Stomach (tissue), 9 donors: ENCODE measurements around the gene PTCD1. TPM values are rescaled to one million over a fixed set of nuclear protein-coding genes. Genes with fewer than 3 reads are reported as not detected.

Source experiments
- DNase-seq, 2 donors: peaks; one replicate each; pipeline versions ENCODE4 v3.0.0 to v3.0.0-alpha.2; 2013 to 2019
- H3K27ac ChIP-seq, 5 donors: fragments of 200-600 bp in 4 of 5; sonication (generic) in 4 of 5; one replicate each; pipeline ENCODE4 v1.5.1; 2013 to 2019; ENCODE audit warnings: mild to moderate bottlenecking in 1 of 5, moderate library complexity in 1 of 5
- H3K27me3 ChIP-seq, 3 donors: fragments of 200-600 bp; sonication (generic); one replicate each; pipeline ENCODE4 v1.5.1; 2017 to 2019; ENCODE audit warnings: mixed run types in 1 of 3
- H3K36me3 ChIP-seq, 4 donors: fragments of 200-600 bp; sonication (generic); 1 replicate in 3 of 4; 2 replicates in 1 of 4; pipeline ENCODE4 v1.5.1; 2016 to 2019
- H3K4me1 ChIP-seq, 4 donors: fragments of 200-600 bp; sonication (generic); one replicate each; pipeline ENCODE4 v1.5.1; 2016 to 2019
- H3K4me3 ChIP-seq, 4 donors: fragments of 200-600 bp; sonication (generic) in 3 of 4; one replicate each; pipeline ENCODE4 v1.5.1; 2016 to 2019; ENCODE audit warnings: mild to moderate bottlenecking in 1 of 4
- H3K9me3 ChIP-seq, 4 donors: fragments of 200-600 bp; sonication (generic); one replicate each; pipeline ENCODE4 v1.5.1; 2016 to 2019
- EP300 ChIP-seq: sonication (generic); formaldehyde crosslinking; IDR thresholded peaks from one replicate; pipeline ENCODE4 v1.6.1; 2017; ENCODE audit warnings: antibody characterized with exemption
- POLR2A ChIP-seq, 4 donors: fragments of 450-650 bp; IDR thresholded peaks; one replicate each; pipeline ENCODE4 v1.6.1; 2016; ENCODE audit warnings: antibody characterized with exemption in 4 of 4, control low read depth in 2 of 4, mild to moderate bottlenecking in 1 of 4, moderate library complexity in 1 of 4
- POLR2AphosphoS5 ChIP-seq, 3 donors: sonication (generic); formaldehyde crosslinking; IDR thresholded peaks; one replicate each; pipeline ENCODE4 v1.6.1; 2016; ENCODE audit warnings: antibody characterized with exemption in 3 of 3
- WGBS, 5 donors: extraction: QIAGEN DNeasy Blood & Tissue Kit in 3 of 5; methylation state at CpG; one replicate each; pipeline versions ENCODE4 v1.1.5 to v1.1.7; 2013 to 2018; 5-methylcytosine and 5-hydroxymethylcytosine counted together
- intact Hi-C: fragments of 100-400 bp; cut with DNase I; formaldehyde crosslinking; loops from one replicate; pipeline ENCODE4 v1.15.1; 2023; ENCODE audit warnings: low total_unique reads
- polyA plus RNA-seq, 3 donors: library from polyadenylated mRNA; stranded (reverse); fragments of 200-250 nt; gene quantifications; one replicate each; pipeline ENCODE4 v1.2.3, GENCODE V29; 2013
- total RNA-seq, 5 donors: library from RNA; depleted of rRNA; stranded (reverse); fragments of >200 nt; gene quantifications; one replicate each; pipeline versions ENCODE4 v1.1.0 to v1.2.3, GENCODE V29; 2014 to 2016
- TF ChIP-seq, protein P1 (sequence below), 7 experiments: fragments of 450-650 bp in 4 of 7; fragments of 200-600 bp in 3 of 7; sonication (generic) in 3 of 7; IDR thresholded peaks; one replicate each; pipeline ENCODE4 v1.5.1; 2016 to 2019; ENCODE audit warnings: antibody characterized with exemption in 7 of 7, control low read depth in 2 of 7, mild to moderate bottlenecking in 1 of 7
- donor health status: healthy with polysubstance abuse.
- donor health status: Bipolar disorder and iron deficiency.
- donor health status: healthy.

Gene PTCD1
- total and polyA plus RNA-seq, 8 donors = 0.87 to 3.5 (median 2.3) TPM

DNA sequence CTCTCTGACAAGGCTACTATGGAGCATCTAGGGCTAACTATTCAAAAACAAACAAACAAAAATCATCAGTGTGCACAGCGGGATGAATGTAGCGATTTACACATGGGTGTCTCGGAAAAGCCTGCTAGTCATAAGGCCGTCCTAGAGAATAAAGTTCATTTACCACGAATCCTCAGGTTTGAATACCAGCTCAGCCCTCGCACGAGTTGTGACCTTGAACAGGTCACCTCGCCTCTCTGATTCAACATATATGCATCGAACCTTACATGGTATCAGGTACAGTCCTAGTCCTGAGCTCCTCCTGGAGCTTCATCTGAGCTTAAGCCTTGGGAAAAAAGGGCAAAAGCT, 26.8 kb upstream of the PTCD1 start:
- 3 to 5% (median 3%) methylated on average over 9 of the region's 9 CpGs for WGBS, 5 donors
- intact Hi-C loops = no loop called here
- peaks cover 20 to 60% (median 52%) of the 10 kb centered on the region in 4 donors for H3K4me1 ChIP-seq
- TF ChIP-seq POLR2A (IDR thresholded peaks at IDR 0.05) (no peak), EP300 (no peak), POLR2AphosphoS5 (IDR thresholded peaks at IDR 0.05) (no peak)
- TF ChIP-seq, protein P1, sequence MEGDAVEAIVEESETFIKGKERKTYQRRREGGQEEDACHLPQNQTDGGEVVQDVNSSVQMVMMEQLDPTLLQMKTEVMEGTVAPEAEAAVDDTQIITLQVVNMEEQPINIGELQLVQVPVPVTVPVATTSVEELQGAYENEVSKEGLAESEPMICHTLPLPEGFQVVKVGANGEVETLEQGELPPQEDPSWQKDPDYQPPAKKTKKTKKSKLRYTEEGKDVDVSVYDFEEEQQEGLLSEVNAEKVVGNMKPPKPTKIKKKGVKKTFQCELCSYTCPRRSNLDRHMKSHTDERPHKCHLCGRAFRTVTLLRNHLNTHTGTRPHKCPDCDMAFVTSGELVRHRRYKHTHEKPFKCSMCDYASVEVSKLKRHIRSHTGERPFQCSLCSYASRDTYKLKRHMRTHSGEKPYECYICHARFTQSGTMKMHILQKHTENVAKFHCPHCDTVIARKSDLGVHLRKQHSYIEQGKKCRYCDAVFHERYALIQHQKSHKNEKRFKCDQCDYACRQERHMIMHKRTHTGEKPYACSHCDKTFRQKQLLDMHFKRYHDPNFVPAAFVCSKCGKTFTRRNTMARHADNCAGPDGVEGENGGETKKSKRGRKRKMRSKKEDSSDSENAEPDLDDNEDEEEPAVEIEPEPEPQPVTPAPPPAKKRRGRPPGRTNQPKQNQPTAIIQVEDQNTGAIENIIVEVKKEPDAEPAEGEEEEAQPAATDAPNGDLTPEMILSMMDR (IDR thresholded peaks at IDR 0.05) = no peak
- peaks cover 0 to 37% (median 23%) of the 10 kb centered on the region in 4 donors for H3K36me3 ChIP-seq
- DNase-seq = no peak
- H3K4me3 ChIP-seq = peak overlapping the region; percentile 87 to 98 (median 95)
- H3K27ac ChIP-seq = peak overlapping the region; percentile 81 to 94 (median 89)
- no peaks in the 10 kb centered on the region for H3K9me3 ChIP-seq
- H3K27me3 ChIP-seq = no peaks in the 10 kb centered on the region

DNA sequence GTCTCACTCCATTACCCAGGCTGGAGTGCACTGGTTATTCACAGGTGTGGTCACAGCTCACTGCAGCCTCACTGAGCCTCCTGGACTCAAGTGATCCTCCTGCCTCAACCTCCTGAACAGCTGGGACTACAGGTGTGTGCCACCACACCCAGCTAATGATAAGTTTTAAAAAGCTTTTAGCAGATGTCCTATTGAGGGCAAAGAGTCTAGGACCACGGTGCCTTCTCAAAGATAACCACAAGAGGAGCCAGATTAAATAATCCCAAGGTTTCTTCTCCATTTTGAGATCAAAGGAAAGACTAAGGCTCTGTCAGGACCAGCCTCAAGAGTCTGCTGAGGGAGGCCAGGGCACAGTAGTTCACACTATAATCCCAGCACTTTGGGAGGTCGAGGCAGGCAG, 22.6 kb upstream of the PTCD1 start:
- Histone ChIP-seq H3K27me3 (no peaks in the 10 kb centered on the region), H3K27ac (no peak overlapping the region), H3K9me3 (no peaks in the 10 kb centered on the region), H3K36me3 (peaks cover 38 to 78% (median 63%) of the 10 kb centered on the region in 4 donors), H3K4me1 (peaks cover 20 to 66% (median 51%) of the 10 kb centered on the region in 4 donors), H3K4me3 (no peak overlapping the region)
- no peak for DNase-seq
- intact Hi-C loops = no loop called here
- TF ChIP-seq EP300 (no peak), POLR2A (IDR thresholded peaks at IDR 0.05) (no peak), POLR2AphosphoS5 (IDR thresholded peaks at IDR 0.05) (no peak)
- TF ChIP-seq, protein P1 (IDR thresholded peaks at IDR 0.05) = no peak
- WGBS, 5 donors = 81 to 93% (median 86%) methylated on average over 2 of the region's 2 CpGs

DNA sequence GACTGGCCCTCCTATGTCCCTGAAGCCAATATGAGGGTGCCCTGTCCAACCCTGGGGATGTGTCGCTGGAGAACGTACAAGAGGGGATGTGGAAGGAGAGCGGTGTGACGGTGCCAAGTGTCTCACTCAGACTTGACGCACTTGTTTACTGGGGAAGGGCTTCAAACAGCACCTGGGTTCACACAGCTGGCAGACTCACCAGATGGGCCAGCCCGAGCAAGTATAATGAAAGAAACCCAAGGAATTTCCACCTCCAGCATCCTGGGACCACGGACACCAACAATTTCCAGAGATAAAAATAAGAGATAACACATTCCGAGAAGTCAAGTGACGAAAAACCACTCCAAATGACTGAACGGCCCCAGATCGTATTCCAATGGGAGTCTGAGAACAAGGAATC, 22.1 kb upstream of the PTCD1 start:
- no peak for DNase-seq
- Histone ChIP-seq H3K27ac (no peak overlapping the region), H3K4me1 (peaks cover 20 to 66% (median 50%) of the 10 kb centered on the region in 4 donors), H3K36me3 (peaks cover 43 to 84% (median 69%) of the 10 kb centered on the region in 4 donors), H3K27me3 (no peaks in the 10 kb centered on the region), H3K9me3 (no peaks in the 10 kb centered on the region), H3K4me3 (no peak overlapping the region)
- intact Hi-C loops = no loop called here
- WGBS, 5 donors = 76 to 85% (median 83%) methylated on average over 11 of the region's 11 CpGs
- TF ChIP-seq EP300 = no peak
- no peak for TF ChIP-seq POLR2AphosphoS5 (IDR thresholded peaks at IDR 0.05)
- TF ChIP-seq POLR2A (IDR thresholded peaks at IDR 0.05) = no peak
- TF ChIP-seq, protein P1 (IDR thresholded peaks at IDR 0.05) = no peak

DNA sequence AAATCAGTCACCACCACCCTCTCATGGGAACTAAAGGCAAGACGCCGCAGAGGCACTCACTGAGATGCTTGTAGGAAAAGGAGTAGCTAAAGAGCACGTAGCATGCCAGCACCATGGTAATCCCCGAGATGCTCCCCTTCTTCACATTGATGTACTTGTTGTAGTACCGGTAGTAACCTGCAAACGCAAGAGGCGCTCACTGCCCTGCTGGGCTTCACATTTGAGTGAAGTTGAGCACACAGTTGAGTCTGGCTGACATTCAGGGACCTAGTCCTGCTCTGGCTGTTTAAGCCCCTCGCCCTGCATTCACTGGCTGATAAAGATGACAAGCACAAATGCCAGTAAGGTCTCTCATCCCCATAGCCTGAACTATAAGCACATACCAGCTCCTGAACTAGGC, 20.5 kb upstream of the PTCD1 start:
- WGBS, 5 donors = 91 to 95% (median 93%) methylated on average over 8 of the region's 8 CpGs
- intact Hi-C loops = no loop called here
- H3K27ac ChIP-seq = no peak overlapping the region
- H3K27me3 ChIP-seq = no peaks in the 10 kb centered on the region
- TF ChIP-seq EP300 = no peak
- TF ChIP-seq POLR2A (IDR thresholded peaks at IDR 0.05) = no peak
- TF ChIP-seq, protein P1 (IDR thresholded peaks at IDR 0.05) = no peak
- H3K9me3 ChIP-seq = no peaks in the 10 kb centered on the region
- DNase-seq = no peak
- H3K36me3 ChIP-seq = peaks cover 52 to 94% (median 82%) of the 10 kb centered on the region in 4 donors
- peaks cover 8 to 50% (median 35%) of the 10 kb centered on the region in 4 donors for H3K4me1 ChIP-seq
- H3K4me3 ChIP-seq = no peak overlapping the region
